Measurements from ENCODE around the gene SLC22A17. TPM values are rescaled to one million over a fixed set of nuclear protein-coding genes. Genes with fewer than 3 reads are reported as not detected.

SLC22A17 gene
- total and polyA plus RNA-seq, 9 of the 15 experiments (the other 6 are each of a cell fraction or from before 2014, with no cell fraction given), result 0.07 to 0.09 TPM; not detected in 7

DNA sequence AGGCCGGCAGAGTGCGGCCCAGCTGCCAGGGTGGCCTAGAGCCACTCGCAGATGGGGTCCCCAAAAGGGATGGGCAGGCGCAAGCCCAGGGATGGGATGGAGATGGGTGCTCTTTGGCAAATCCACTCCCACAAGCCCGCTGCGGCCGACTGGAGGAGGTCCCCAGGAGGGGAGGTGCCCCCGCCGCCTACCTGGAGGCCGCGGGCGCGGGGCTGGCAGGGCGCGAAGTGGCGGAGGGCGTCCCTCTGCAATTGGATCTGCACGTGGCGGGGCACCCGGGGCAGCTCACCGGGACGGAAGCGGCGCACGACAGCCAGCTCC is 50.8 kb downstream of the SLC22A17 start (continued):
- TF ChIP-seq, protein P1, sequence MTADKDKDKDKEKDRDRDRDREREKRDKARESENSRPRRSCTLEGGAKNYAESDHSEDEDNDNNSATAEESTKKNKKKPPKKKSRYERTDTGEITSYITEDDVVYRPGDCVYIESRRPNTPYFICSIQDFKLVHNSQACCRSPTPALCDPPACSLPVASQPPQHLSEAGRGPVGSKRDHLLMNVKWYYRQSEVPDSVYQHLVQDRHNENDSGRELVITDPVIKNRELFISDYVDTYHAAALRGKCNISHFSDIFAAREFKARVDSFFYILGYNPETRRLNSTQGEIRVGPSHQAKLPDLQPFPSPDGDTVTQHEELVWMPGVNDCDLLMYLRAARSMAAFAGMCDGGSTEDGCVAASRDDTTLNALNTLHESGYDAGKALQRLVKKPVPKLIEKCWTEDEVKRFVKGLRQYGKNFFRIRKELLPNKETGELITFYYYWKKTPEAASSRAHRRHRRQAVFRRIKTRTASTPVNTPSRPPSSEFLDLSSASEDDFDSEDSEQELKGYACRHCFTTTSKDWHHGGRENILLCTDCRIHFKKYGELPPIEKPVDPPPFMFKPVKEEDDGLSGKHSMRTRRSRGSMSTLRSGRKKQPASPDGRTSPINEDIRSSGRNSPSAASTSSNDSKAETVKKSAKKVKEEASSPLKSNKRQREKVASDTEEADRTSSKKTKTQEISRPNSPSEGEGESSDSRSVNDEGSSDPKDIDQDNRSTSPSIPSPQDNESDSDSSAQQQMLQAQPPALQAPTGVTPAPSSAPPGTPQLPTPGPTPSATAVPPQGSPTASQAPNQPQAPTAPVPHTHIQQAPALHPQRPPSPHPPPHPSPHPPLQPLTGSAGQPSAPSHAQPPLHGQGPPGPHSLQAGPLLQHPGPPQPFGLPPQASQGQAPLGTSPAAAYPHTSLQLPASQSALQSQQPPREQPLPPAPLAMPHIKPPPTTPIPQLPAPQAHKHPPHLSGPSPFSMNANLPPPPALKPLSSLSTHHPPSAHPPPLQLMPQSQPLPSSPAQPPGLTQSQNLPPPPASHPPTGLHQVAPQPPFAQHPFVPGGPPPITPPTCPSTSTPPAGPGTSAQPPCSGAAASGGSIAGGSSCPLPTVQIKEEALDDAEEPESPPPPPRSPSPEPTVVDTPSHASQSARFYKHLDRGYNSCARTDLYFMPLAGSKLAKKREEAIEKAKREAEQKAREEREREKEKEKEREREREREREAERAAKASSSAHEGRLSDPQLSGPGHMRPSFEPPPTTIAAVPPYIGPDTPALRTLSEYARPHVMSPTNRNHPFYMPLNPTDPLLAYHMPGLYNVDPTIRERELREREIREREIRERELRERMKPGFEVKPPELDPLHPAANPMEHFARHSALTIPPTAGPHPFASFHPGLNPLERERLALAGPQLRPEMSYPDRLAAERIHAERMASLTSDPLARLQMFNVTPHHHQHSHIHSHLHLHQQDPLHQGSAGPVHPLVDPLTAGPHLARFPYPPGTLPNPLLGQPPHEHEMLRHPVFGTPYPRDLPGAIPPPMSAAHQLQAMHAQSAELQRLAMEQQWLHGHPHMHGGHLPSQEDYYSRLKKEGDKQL (CRISPR knock-in tag; IDR thresholded peaks at IDR 0.05; ENCODE audit: borderline replicate concordance), result no peak
- TF ChIP-seq RHOXF2B (CRISPR knock-in tag; conservative IDR thresholded peaks at IDR 0.05), result 0 out of 2 replicates have a peak, but pooled peaks have one; percentile 80
- TF ChIP-seq MYC (IDR thresholded peaks at IDR 0.05; ENCODE audit: low read depth, low read length), result peak; percentile 39; the same call in 1 of the 2 replicates
- TF ChIP-seq MYC (CRISPR knock-in tag; IDR thresholded peaks at IDR 0.05; ENCODE audit: borderline replicate concordance, low read depth), result peak; percentile 73; the same call in 1 of the 2 replicates
- 0 out of 2 replicates have a peak, but pooled peaks have one; percentile 14 for TF ChIP-seq GTF2F1 (IDR thresholded peaks at IDR 0.05; ENCODE audit: low read depth, low read length)
- TF ChIP-seq, protein P2, sequence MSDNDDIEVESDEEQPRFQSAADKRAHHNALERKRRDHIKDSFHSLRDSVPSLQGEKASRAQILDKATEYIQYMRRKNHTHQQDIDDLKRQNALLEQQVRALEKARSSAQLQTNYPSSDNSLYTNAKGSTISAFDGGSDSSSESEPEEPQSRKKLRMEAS (CRISPR knock-in tag; IDR thresholded peaks at IDR 0.05), result peak; percentile 75
- TF ChIP-seq SP1 (CRISPR knock-in tag; IDR thresholded peaks at IDR 0.05), result peak; percentile 6; the same call in 1 of the 2 replicates
- TF ChIP-seq, protein P3, sequence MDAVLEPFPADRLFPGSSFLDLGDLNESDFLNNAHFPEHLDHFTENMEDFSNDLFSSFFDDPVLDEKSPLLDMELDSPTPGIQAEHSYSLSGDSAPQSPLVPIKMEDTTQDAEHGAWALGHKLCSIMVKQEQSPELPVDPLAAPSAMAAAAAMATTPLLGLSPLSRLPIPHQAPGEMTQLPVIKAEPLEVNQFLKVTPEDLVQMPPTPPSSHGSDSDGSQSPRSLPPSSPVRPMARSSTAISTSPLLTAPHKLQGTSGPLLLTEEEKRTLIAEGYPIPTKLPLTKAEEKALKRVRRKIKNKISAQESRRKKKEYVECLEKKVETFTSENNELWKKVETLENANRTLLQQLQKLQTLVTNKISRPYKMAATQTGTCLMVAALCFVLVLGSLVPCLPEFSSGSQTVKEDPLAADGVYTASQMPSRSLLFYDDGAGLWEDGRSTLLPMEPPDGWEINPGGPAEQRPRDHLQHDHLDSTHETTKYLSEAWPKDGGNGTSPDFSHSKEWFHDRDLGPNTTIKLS (IDR thresholded peaks at IDR 0.05; ENCODE audit: borderline replicate concordance, low read depth), result no peak; the same call in 1 of the 2 replicates
- TF ChIP-seq, protein P4, sequence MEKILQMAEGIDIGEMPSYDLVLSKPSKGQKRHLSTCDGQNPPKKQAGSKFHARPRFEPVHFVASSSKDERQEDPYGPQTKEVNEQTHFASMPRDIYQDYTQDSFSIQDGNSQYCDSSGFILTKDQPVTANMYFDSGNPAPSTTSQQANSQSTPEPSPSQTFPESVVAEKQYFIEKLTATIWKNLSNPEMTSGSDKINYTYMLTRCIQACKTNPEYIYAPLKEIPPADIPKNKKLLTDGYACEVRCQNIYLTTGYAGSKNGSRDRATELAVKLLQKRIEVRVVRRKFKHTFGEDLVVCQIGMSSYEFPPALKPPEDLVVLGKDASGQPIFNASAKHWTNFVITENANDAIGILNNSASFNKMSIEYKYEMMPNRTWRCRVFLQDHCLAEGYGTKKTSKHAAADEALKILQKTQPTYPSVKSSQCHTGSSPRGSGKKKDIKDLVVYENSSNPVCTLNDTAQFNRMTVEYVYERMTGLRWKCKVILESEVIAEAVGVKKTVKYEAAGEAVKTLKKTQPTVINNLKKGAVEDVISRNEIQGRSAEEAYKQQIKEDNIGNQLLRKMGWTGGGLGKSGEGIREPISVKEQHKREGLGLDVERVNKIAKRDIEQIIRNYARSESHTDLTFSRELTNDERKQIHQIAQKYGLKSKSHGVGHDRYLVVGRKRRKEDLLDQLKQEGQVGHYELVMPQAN (IDR thresholded peaks at IDR 0.05; ENCODE audit: borderline replicate concordance), result peak; percentile 64; the same call in 1 of the 2 replicates
- peak; percentile 28; the same call in 1 of the 2 replicates for TF ChIP-seq MYNN (IDR thresholded peaks at IDR 0.05)
- TF ChIP-seq MYNN (CRISPR knock-in tag; IDR thresholded peaks at IDR 0.05), result no peak
- TF ChIP-seq, protein P5, sequence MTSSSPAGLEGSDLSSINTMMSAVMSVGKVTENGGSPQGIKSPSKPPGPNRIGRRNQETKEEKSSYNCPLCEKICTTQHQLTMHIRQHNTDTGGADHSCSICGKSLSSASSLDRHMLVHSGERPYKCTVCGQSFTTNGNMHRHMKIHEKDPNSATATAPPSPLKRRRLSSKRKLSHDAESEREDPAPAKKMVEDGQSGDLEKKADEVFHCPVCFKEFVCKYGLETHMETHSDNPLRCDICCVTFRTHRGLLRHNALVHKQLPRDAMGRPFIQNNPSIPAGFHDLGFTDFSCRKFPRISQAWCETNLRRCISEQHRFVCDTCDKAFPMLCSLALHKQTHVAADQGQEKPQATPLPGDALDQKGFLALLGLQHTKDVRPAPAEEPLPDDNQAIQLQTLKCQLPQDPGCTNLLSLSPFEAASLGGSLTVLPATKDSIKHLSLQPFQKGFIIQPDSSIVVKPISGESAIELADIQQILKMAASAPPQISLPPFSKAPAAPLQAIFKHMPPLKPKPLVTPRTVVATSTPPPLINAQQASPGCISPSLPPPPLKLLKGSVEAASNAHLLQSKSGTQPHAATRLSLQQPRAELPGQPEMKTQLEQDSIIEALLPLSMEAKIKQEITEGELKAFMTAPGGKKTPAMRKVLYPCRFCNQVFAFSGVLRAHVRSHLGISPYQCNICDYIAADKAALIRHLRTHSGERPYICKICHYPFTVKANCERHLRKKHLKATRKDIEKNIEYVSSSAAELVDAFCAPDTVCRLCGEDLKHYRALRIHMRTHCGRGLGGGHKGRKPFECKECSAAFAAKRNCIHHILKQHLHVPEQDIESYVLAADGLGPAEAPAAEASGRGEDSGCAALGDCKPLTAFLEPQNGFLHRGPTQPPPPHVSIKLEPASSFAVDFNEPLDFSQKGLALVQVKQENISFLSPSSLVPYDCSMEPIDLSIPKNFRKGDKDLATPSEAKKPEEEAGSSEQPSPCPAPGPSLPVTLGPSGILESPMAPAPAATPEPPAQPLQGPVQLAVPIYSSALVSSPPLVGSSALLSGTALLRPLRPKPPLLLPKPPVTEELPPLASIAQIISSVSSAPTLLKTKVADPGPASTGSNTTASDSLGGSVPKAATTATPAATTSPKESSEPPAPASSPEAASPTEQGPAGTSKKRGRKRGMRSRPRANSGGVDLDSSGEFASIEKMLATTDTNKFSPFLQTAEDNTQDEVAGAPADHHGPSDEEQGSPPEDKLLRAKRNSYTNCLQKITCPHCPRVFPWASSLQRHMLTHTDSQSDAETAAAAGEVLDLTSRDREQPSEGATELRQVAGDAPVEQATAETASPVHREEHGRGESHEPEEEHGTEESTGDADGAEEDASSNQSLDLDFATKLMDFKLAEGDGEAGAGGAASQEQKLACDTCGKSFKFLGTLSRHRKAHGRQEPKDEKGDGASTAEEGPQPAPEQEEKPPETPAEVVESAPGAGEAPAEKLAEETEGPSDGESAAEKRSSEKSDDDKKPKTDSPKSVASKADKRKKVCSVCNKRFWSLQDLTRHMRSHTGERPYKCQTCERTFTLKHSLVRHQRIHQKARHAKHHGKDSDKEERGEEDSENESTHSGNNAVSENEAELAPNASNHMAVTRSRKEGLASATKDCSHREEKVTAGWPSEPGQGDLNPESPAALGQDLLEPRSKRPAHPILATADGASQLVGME (CRISPR knock-in tag; IDR thresholded peaks at IDR 0.05), result peak; percentile 79; the same call in 1 of the 2 replicates
- TF ChIP-seq NR1H2 (CRISPR knock-in tag; IDR thresholded peaks at IDR 0.05), result peak; percentile 73; the same call in 1 of the 2 replicates
